PC-9 (cell line): ENCODE results near the gene SLC17A3.

Experiments
- EZH2 ChIP-seq: fragments of 200-600 bp; sonication (generic); IDR thresholded peaks from 2 replicates; pipeline ENCODE4 v1.8.0; 2017; ENCODE audit warnings: antibody characterized with exemption, low read depth
- TF ChIP-seq, protein P1 (sequence below): fragments of 200-600 bp; sonication (generic); conservative IDR thresholded peaks from 2 replicates; pipeline ENCODE4 v1.6.1; 2017; ENCODE audit warnings: mixed run types, antibody characterized with exemption, mild to moderate bottlenecking, moderate library complexity

DNA sequence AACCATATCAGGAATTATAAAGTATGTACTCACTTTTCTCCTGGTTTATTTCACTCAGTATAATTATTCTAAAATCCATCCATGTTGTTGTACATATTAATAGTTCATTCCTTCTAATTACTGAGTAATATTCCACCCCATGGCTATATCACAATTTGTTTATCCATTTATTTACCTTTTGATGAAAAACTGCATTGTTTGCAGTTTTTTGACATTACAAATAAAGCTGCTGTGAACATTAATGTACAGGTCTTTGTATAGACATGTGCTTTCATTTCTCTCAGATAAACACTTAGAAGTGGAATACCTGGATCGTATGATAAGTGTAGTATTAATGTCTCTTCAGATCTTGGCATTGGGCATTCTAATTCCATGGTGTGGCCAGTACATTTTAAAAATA lies 4.2 kb downstream of the SLC17A3 start:
- TF ChIP-seq, protein P1, sequence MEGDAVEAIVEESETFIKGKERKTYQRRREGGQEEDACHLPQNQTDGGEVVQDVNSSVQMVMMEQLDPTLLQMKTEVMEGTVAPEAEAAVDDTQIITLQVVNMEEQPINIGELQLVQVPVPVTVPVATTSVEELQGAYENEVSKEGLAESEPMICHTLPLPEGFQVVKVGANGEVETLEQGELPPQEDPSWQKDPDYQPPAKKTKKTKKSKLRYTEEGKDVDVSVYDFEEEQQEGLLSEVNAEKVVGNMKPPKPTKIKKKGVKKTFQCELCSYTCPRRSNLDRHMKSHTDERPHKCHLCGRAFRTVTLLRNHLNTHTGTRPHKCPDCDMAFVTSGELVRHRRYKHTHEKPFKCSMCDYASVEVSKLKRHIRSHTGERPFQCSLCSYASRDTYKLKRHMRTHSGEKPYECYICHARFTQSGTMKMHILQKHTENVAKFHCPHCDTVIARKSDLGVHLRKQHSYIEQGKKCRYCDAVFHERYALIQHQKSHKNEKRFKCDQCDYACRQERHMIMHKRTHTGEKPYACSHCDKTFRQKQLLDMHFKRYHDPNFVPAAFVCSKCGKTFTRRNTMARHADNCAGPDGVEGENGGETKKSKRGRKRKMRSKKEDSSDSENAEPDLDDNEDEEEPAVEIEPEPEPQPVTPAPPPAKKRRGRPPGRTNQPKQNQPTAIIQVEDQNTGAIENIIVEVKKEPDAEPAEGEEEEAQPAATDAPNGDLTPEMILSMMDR, result no peak
- TF ChIP-seq EZH2, result no peak
